Smooth muscle cell (in vitro differentiated cells): ENCODE results near the gene CDH4. TPM values are rescaled to one million over a fixed set of nuclear protein-coding genes. Genes with fewer than 3 reads are reported as not detected.

Experiments
- DNase-seq: peaks from one replicate; lab custom pipeline; 2025; ENCODE audit not compliant: unreplicated experiment; lab: John Stamatoyannopoulos, UW
- H2AFZ ChIP-seq: fragments of 200-600 bp; sonication (generic); 2 replicates; pipeline ENCODE4 v1.6.0; 2016; ENCODE audit warnings: antibody characterized with exemption, low read depth, mild to moderate bottlenecking
- H3F3A ChIP-seq: fragments of 200-600 bp; sonication (generic); 2 replicates; pipeline ENCODE4 v1.6.0; 2017; ENCODE audit warnings: antibody characterized with exemption, low read depth
- H3K27ac ChIP-seq: fragments of 200-600 bp; sonication (generic); 2 replicates; pipeline ENCODE4 v1.5.1; 2016; ENCODE audit warnings: low read depth, mild to moderate bottlenecking
- H3K27me3 ChIP-seq: fragments of 200-600 bp; sonication (generic); 2 replicates; pipeline ENCODE4 v1.6.1; 2016; ENCODE audit warnings: low read depth, mild to moderate bottlenecking
- H3K36me3 ChIP-seq: fragments of 200-600 bp; sonication (generic); 2 replicates; pipeline ENCODE4 v1.5.1; 2016; ENCODE audit warnings: low read depth
- H3K4me1 ChIP-seq: fragments of 200-600 bp; sonication (generic); 2 replicates; pipeline ENCODE4 v1.5.1; 2016; ENCODE audit warnings: low read depth
- H3K4me2 ChIP-seq: fragments of 200-600 bp; sonication (generic); 2 replicates; pipeline ENCODE4 v1.6.0; 2016; ENCODE audit warnings: mild to moderate bottlenecking
- H3K4me3 ChIP-seq: fragments of 200-600 bp; sonication (generic); 2 replicates; pipeline ENCODE4 v1.5.1; 2016; ENCODE audit warnings: mild to moderate bottlenecking
- H3K79me2 ChIP-seq: fragments of 200-600 bp; sonication (generic); 2 replicates; pipeline ENCODE4 v1.6.0; 2016; ENCODE audit warnings: low read depth, mild to moderate bottlenecking
- H3K9ac ChIP-seq: fragments of 200-600 bp; sonication (generic); 2 replicates; pipeline ENCODE4 v1.6.0; 2016; ENCODE audit warnings: low read depth
- H3K9me3 ChIP-seq: fragments of 200-600 bp; sonication (generic); replicated peaks from 2 replicates; pipeline ENCODE4 v1.5.1; 2016; ENCODE audit warnings: low read depth
- H4K20me1 ChIP-seq: fragments of 200-600 bp; sonication (generic); 2 replicates; pipeline ENCODE4 v1.6.0; 2016; ENCODE audit warnings: low read depth
- WGBS: methylation state at CpG from one replicate; pipeline ENCODE4 v1.1.7; 2016; ENCODE audit warnings: low lambda C conversion rate; 5-methylcytosine and 5-hydroxymethylcytosine counted together
- polyA plus RNA-seq: library from polyadenylated mRNA; unstranded; fragments of >200 nt; fragmentation: Nextera tagmentation; extraction: Ambion mirVana; gene quantifications from 2 replicates; pipeline ENCODE4 v1.2.1, GENCODE V29; 2016
- total RNA-seq: library from RNA; depleted of rRNA; stranded (reverse); fragments of >200 nt; gene quantifications from 2 replicates; pipeline ENCODE4 v1.2.3, GENCODE V29; 2014
- TF ChIP-seq, protein P1 (sequence below): fragments of 200-600 bp; sonication (generic); IDR thresholded peaks from 2 replicates; pipeline ENCODE4 v1.5.1; 2017; ENCODE audit warnings: borderline replicate concordance, mild to moderate bottlenecking, antibody characterized with exemption; ENCODE audit not compliant: insufficient read depth, poor library complexity, severe bottlenecking

Gene CDH4
- total and polyA plus RNA-seq, 2 experiments from 2014 or later, result 0.03 to 0.04 TPM

DNA sequence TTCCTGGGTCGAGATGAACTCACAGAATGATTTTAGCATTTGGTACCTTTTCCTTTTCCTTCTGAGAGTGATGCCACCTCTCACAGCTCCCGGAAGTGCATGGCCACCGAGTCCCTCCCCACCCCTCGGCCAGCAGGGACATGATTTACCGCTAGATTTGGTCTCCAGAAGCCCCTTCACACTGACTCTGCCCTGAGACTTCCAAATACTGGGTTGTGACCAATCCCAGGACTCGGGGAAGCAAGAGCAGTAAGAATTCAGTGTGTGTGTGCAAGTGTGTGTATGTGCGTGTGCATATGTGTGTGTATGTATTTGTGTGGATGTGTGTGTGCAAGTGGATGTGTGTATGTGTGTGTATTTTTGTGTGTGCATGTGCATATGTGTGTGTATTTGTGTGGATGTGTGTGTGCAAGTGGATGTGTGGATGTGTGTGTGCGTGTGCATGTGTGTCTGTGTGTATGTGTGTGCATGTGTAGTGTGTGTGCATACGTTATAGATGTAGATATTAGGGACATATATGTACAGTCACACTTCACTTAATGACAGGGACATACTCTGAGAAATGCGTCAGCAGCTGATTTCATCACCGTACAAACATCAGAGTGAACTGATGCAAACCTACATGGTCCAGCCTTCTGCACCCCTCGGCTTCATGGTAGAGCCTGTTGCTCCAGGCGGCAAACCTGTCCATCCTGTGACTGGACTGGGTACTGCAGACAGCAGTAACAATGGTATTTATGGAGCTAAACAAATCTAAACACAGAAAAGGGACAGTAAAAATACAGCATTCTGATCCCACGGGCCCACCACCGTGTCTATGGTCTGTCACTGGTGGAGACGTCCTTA, 439.2 kb downstream of the CDH4 start:
- H3K4me3 ChIP-seq, result no peak overlapping the region
- DNase-seq, result no peak
- H2AFZ ChIP-seq, result no peak overlapping the region
- no peak overlapping the region for H3K4me2 ChIP-seq
- H3K9ac ChIP-seq, result no peak overlapping the region
- no peak overlapping the region for H3K27ac ChIP-seq
- TF ChIP-seq, protein P1, sequence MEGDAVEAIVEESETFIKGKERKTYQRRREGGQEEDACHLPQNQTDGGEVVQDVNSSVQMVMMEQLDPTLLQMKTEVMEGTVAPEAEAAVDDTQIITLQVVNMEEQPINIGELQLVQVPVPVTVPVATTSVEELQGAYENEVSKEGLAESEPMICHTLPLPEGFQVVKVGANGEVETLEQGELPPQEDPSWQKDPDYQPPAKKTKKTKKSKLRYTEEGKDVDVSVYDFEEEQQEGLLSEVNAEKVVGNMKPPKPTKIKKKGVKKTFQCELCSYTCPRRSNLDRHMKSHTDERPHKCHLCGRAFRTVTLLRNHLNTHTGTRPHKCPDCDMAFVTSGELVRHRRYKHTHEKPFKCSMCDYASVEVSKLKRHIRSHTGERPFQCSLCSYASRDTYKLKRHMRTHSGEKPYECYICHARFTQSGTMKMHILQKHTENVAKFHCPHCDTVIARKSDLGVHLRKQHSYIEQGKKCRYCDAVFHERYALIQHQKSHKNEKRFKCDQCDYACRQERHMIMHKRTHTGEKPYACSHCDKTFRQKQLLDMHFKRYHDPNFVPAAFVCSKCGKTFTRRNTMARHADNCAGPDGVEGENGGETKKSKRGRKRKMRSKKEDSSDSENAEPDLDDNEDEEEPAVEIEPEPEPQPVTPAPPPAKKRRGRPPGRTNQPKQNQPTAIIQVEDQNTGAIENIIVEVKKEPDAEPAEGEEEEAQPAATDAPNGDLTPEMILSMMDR, result no peak
- no peaks in the 10 kb centered on the region for H3K9me3 ChIP-seq
- 88% methylated on average over 16 of the region's 16 CpGs for WGBS
- no peaks in the 10 kb centered on the region for H3K79me2 ChIP-seq
- H3K4me1 ChIP-seq, result no peaks in the 10 kb centered on the region
- H3F3A ChIP-seq, result no peaks in the 10 kb centered on the region
- H4K20me1 ChIP-seq, result no peaks in the 10 kb centered on the region
- peaks cover 3% of the 10 kb centered on the region for H3K27me3 ChIP-seq
- H3K36me3 ChIP-seq, result no peaks in the 10 kb centered on the region

DNA sequence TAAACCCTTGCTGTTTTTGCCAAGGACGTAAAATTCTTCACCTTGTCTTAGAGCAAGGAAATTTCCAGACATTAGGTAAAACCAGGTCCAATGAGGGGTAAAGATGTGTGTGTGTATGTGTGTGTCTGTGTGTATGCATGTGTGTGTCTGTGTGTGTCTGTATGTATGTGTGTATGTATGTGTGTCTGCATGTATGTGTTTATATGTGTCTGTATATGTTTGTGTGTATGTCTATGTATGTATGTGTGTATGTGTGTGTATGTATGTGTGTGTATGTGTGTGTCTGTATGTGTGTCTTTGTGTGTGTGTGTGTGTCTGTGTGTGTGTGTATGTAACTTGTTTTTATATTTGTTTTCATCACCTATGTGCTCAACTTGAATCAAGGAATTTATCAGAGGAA, 439.9 kb downstream of the CDH4 start:
- WGBS, result 93% methylated on average over 1 of the region's 1 CpG
- no peak overlapping the region for H3K27ac ChIP-seq
- peaks cover 3% of the 10 kb centered on the region for H3K27me3 ChIP-seq
- H3K4me3 ChIP-seq, result no peak overlapping the region
- H3K79me2 ChIP-seq, result no peaks in the 10 kb centered on the region
- H3K9me3 ChIP-seq, result no peaks in the 10 kb centered on the region
- no peak overlapping the region for H2AFZ ChIP-seq
- DNase-seq, result no peak
- no peaks in the 10 kb centered on the region for H3K36me3 ChIP-seq
- no peaks in the 10 kb centered on the region for H3K4me1 ChIP-seq
- no peak overlapping the region for H3K9ac ChIP-seq
- no peaks in the 10 kb centered on the region for H4K20me1 ChIP-seq
- H3F3A ChIP-seq, result no peaks in the 10 kb centered on the region
- TF ChIP-seq, protein P1, result no peak
- no peak overlapping the region for H3K4me2 ChIP-seq

DNA sequence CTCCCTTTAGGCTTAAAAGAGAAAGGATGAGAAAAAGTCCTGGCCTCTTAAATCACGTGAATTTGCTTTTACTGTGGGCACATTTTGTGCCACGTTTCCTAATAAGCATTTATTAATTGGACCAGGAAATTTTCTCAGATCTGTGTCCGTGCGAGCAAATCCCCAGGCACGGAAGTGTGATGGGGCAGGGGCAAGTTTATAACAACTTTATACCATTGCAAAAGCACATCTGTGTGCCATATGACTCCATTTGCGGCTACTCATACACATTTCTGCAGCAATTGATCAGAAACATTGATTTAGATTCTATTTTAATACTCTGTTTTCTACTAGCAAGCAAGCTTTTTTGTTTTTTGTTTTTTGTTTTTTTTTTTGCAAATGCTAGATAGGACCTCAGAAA, 440.4 kb downstream of the CDH4 start:
- H3K36me3 ChIP-seq, result no peaks in the 10 kb centered on the region
- no peak overlapping the region for H3K27ac ChIP-seq
- H3K27me3 ChIP-seq, result peaks cover 3% of the 10 kb centered on the region
- no peaks in the 10 kb centered on the region for H3K9me3 ChIP-seq
- H3K4me1 ChIP-seq, result no peaks in the 10 kb centered on the region
- no peaks in the 10 kb centered on the region for H3K79me2 ChIP-seq
- H3F3A ChIP-seq, result no peaks in the 10 kb centered on the region
- no peak overlapping the region for H3K9ac ChIP-seq
- TF ChIP-seq, protein P1, result no peak
- no peak for DNase-seq
- no peak overlapping the region for H2AFZ ChIP-seq
- no peaks in the 10 kb centered on the region for H4K20me1 ChIP-seq
- no peak overlapping the region for H3K4me3 ChIP-seq
- WGBS, result 81% methylated on average over 6 of the region's 6 CpGs
- no peak overlapping the region for H3K4me2 ChIP-seq

DNA sequence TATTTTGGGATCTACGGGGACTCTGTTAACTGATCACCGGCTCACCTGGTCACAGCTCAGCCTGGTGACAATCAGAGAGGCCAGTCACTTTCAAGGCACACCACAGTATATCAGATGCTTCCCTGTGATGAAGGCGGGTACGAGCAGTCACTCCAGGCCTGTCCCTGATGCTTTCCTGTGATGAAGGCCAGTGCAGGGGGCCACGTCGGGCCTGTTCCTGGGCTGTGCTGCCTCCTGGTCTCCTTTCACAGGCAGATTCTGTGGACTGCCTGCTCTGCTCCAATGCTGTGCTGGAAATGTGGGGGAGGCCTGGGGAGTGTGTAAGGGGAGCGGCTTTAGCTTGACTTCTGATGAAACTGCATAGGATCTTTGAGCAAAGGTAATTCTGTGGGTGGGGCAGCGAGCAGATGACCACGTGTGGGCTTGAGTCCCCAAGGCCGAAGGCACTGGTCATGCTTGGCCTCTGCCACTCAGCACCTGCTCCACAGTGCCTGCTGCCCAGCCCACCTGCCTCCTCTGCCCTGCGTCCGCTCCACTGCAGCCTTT, 441.1 kb downstream of the CDH4 start:
- H3K4me2 ChIP-seq, result no peak overlapping the region
- no peaks in the 10 kb centered on the region for H3F3A ChIP-seq
- WGBS, result 91% methylated on average over 12 of the region's 12 CpGs
- no peaks in the 10 kb centered on the region for H3K4me1 ChIP-seq
- H3K9ac ChIP-seq, result no peak overlapping the region
- no peak for DNase-seq
- H3K36me3 ChIP-seq, result no peaks in the 10 kb centered on the region
- no peak overlapping the region for H3K27ac ChIP-seq
- H3K4me3 ChIP-seq, result no peak overlapping the region
- H3K9me3 ChIP-seq, result no peaks in the 10 kb centered on the region
- no peak overlapping the region for H2AFZ ChIP-seq
- no peaks in the 10 kb centered on the region for H4K20me1 ChIP-seq
- H3K27me3 ChIP-seq, result peaks cover 2% of the 10 kb centered on the region
- no peaks in the 10 kb centered on the region for H3K79me2 ChIP-seq
- TF ChIP-seq, protein P1, result no peak
